Measurements from ENCODE around the gene PSMB2. TPM values are rescaled to one million over a fixed set of nuclear protein-coding genes. Genes with fewer than 3 reads are reported as not detected.

Gene PSMB2
- total and polyA plus RNA-seq, 7 experiments from 2014 or later: 20.4 to 93.5 (median 26.2) TPM

- Mint-ChIP-seq H3K4me3 (no peak overlapping the region), H3K27me3 (peaks cover 0 to under 1% (median 0%) of the 10 kb centered on the region in 5 donors), H3K36me3 (peaks cover 0 to 8% (median 3%) of the 10 kb centered on the region in 5 donors), H3K4me1 (peaks cover 20 to 35% (median 25%) of the 10 kb centered on the region in 7 donors), H3K27ac (peak overlapping the region in 2 of 9 donors; percentile 23 to 53), H3K9me3 (no peaks in the 10 kb centered on the region)
- DNase-seq: no peak
- Histone ChIP-seq H3K4me3 (ENCODE audit: low read length) (no peak overlapping the region), H3K36me3 (ENCODE audit: control insufficient read depth in 2 of 3, insufficient read depth in 3 of 3, low read length in 3 of 3) (peaks cover 0 to 24% (median 0%) of the 10 kb centered on the region in 3 experiments), H3K27me3 (ENCODE audit: control insufficient read depth in 2 of 2, insufficient read depth in 2 of 2, low read length in 2 of 2) (no peaks in the 10 kb centered on the region), H3K9me3 (ENCODE audit: control insufficient read depth in 2 of 3, low read length in 3 of 3) (no peaks in the 10 kb centered on the region), H3K27ac (ENCODE audit: low read depth, low read length) (no peak overlapping the region), H3K4me1 (ENCODE audit: control insufficient read depth in 2 of 2, insufficient read depth in 2 of 2, low read length in 2 of 2) (no peaks in the 10 kb centered on the region)
- ATAC-seq: no peak
- CTCF ChIA-PET: interaction anchor here (0.6 to 5.7 kb wide), 22 partner anchors 9 to 366 kb away, joined by 3 to 97 read pairs (median 3); partner anchors contain the start of gene C1orf216
- POLR2A ChIA-PET: interaction anchor here (0.6 to 1.5 kb wide), 5 partner anchors 9 to 152 kb away, joined by 3 to 10 read pairs (median 4); no protein-coding TSS in a partner anchor
- intact Hi-C loops (cut with micrococcal nuclease): loop anchor here (1.0 to 2.0 kb wide), 3 partner anchors 58 to 209 kb away; no protein-coding TSS in a partner anchor
These were observed 76.2 kb downstream of the PSMB2 start for GRCh38 chr1:35564884-35565741.

- ChIA-PET CTCF (interaction anchor here (0.6 to 5.7 kb wide), 19 partner anchors 8 to 365 kb away, joined by 3 to 97 read pairs (median 5); partner anchors contain the start of gene C1orf216), POLR2A (interaction anchor here (0.6 to 1.5 kb wide), 5 partner anchors 8 to 153 kb away, joined by 3 to 10 read pairs (median 4); no protein-coding TSS in a partner anchor)
- Mint-ChIP-seq H3K36me3 (peaks cover 0 to 10% (median 3%) of the 10 kb centered on the region in 5 donors), H3K9me3 (no peaks in the 10 kb centered on the region), H3K4me3 (peak overlapping the region in 1 of 10 donors; percentile 56), H3K27me3 (no peaks in the 10 kb centered on the region), H3K4me1 (peaks cover 25 to 41% (median 31%) of the 10 kb centered on the region in 7 donors), H3K27ac (peak overlapping the region in 7 of 9 donors; percentile 23 to 91 (median 60))
- H3K27ac ChIP-seq (ENCODE audit: low read depth, low read length): no peak overlapping the region
- DNase-seq (peak; percentile 58 to 82 (median 70)), ATAC-seq (peak; percentile 79)
- peaks cover 0 to 24% (median 0%) of the 10 kb centered on the region in 3 experiments for H3K36me3 ChIP-seq (ENCODE audit: control insufficient read depth in 2 of 3, insufficient read depth in 3 of 3, low read length in 3 of 3)
- H3K4me1 ChIP-seq (ENCODE audit: control insufficient read depth in 2 of 2, insufficient read depth in 2 of 2, low read length in 2 of 2): no peaks in the 10 kb centered on the region
- no peak overlapping the region for H3K4me3 ChIP-seq (ENCODE audit: low read length)
- H3K9me3 ChIP-seq (ENCODE audit: control insufficient read depth in 2 of 3, low read length in 3 of 3): no peaks in the 10 kb centered on the region
- intact Hi-C loops (cut with micrococcal nuclease): loop anchor here (1.0 to 2.0 kb wide), 3 partner anchors 57 to 210 kb away; no protein-coding TSS in a partner anchor
- no peaks in the 10 kb centered on the region for H3K27me3 ChIP-seq (ENCODE audit: control insufficient read depth in 2 of 2, insufficient read depth in 2 of 2, low read length in 2 of 2)
These were observed 77.1 kb downstream of the PSMB2 start for GRCh38 chr1:35564037-35564883.

- Histone ChIP-seq H3K4me3 (ENCODE audit: low read length) (no peak overlapping the region), H3K4me1 (ENCODE audit: control insufficient read depth in 2 of 2, insufficient read depth in 2 of 2, low read length in 2 of 2) (peaks cover 0 to 6% of the 10 kb centered on the region in 2 donors), H3K27me3 (ENCODE audit: control insufficient read depth in 2 of 2, insufficient read depth in 2 of 2, low read length in 2 of 2) (no peaks in the 10 kb centered on the region), H3K9me3 (ENCODE audit: control insufficient read depth in 2 of 3, low read length in 3 of 3) (no peaks in the 10 kb centered on the region), H3K27ac (ENCODE audit: low read depth, low read length) (no peak overlapping the region), H3K36me3 (ENCODE audit: control insufficient read depth in 2 of 3, insufficient read depth in 3 of 3, low read length in 3 of 3) (peaks cover 0 to 24% (median 0%) of the 10 kb centered on the region in 3 experiments)
- intact Hi-C loops (cut with micrococcal nuclease): no loop called here
- H3K9me3 Mint-ChIP-seq: no peaks in the 10 kb centered on the region
- ATAC-seq: no peak
- H3K27me3 Mint-ChIP-seq: no peaks in the 10 kb centered on the region
- H3K36me3 Mint-ChIP-seq: peaks cover 0 to 10% (median 3%) of the 10 kb centered on the region in 5 donors
- H3K27ac Mint-ChIP-seq: peak overlapping the region in 3 of 9 donors; percentile 25 to 52 (median 43)
- peaks cover 20 to 39% (median 34%) of the 10 kb centered on the region in 7 donors for H3K4me1 Mint-ChIP-seq
- no peak overlapping the region for H3K4me3 Mint-ChIP-seq
- DNase-seq: no peak
- ChIA-PET POLR2A (no interaction called here), CTCF (interaction anchor here (4.9 kb wide), 1 partner anchor 112 kb away, joined by 47 read pairs; no protein-coding TSS in a partner anchor)
These were observed 78.2 kb downstream of the PSMB2 start for GRCh38 chr1:35563166-35563565.

GRCh38 chr1:35561972-35562680, 79.2 kb downstream of the PSMB2 start:
- intact Hi-C loops (cut with micrococcal nuclease): no loop called here
- Histone ChIP-seq H3K9me3 (ENCODE audit: control insufficient read depth in 2 of 3, low read length in 3 of 3) (no peaks in the 10 kb centered on the region), H3K36me3 (ENCODE audit: control insufficient read depth in 2 of 3, insufficient read depth in 3 of 3, low read length in 3 of 3) (peaks cover 0 to 31% (median 0%) of the 10 kb centered on the region in 3 experiments), H3K27me3 (ENCODE audit: control insufficient read depth in 2 of 2, insufficient read depth in 2 of 2, low read length in 2 of 2) (no peaks in the 10 kb centered on the region), H3K4me1 (ENCODE audit: control insufficient read depth in 2 of 2, insufficient read depth in 2 of 2, low read length in 2 of 2) (peaks cover 0 to 8% of the 10 kb centered on the region in 2 donors), H3K27ac (ENCODE audit: low read depth, low read length) (no peak overlapping the region), H3K4me3 (ENCODE audit: low read length) (no peak overlapping the region)
- POLR2A ChIA-PET: interaction anchor here (2.0 kb wide), 1 partner anchor 111 kb away, joined by 6 read pairs; no protein-coding TSS in a partner anchor
- peak overlapping the region in 5 of 9 donors; percentile 14 to 80 (median 26) for H3K27ac Mint-ChIP-seq
- H3K27me3 Mint-ChIP-seq: no peaks in the 10 kb centered on the region
- DNase-seq (no peak), ATAC-seq (no peak)
- peaks cover 0 to 10% (median 3%) of the 10 kb centered on the region in 5 donors for H3K36me3 Mint-ChIP-seq
- peaks cover 19 to 46% (median 36%) of the 10 kb centered on the region in 7 donors for H3K4me1 Mint-ChIP-seq
- H3K4me3 Mint-ChIP-seq: peak overlapping the region in 2 of 10 donors; percentile 22 to 26
- CTCF ChIA-PET: interaction anchor here (1.1 to 4.9 kb wide), 3 partner anchors 11 to 153 kb away, joined by 5 to 47 read pairs (median 7); partner anchors contain the start of gene TFAP2E
- no peaks in the 10 kb centered on the region for H3K9me3 Mint-ChIP-seq

- H3K4me1 Mint-ChIP-seq: peaks cover 23 to 49% (median 39%) of the 10 kb centered on the region in 7 donors
- Histone ChIP-seq H3K36me3 (ENCODE audit: control insufficient read depth in 2 of 3, insufficient read depth in 3 of 3, low read length in 3 of 3) (peaks cover 0 to 28% (median 0%) of the 10 kb centered on the region in 3 experiments), H3K27me3 (ENCODE audit: control insufficient read depth in 2 of 2, insufficient read depth in 2 of 2, low read length in 2 of 2) (no peaks in the 10 kb centered on the region), H3K4me1 (ENCODE audit: control insufficient read depth in 2 of 2, insufficient read depth in 2 of 2, low read length in 2 of 2) (peaks cover 3 to 9% of the 10 kb centered on the region in 2 donors), H3K4me3 (ENCODE audit: low read length) (no peak overlapping the region), H3K9me3 (ENCODE audit: control insufficient read depth in 2 of 3, low read length in 3 of 3) (no peaks in the 10 kb centered on the region), H3K27ac (ENCODE audit: low read depth, low read length) (no peak overlapping the region)
- peaks cover 0 to 8% (median 0%) of the 10 kb centered on the region in 5 donors for H3K36me3 Mint-ChIP-seq
- ChIA-PET POLR2A (interaction anchor here (0.5 to 2.0 kb wide), 3 partner anchors 22 to 399 kb away, joined by 3 to 6 read pairs (median 3); no protein-coding TSS in a partner anchor), CTCF (interaction anchor here (1.1 to 4.9 kb wide), 3 partner anchors 11 to 154 kb away, joined by 5 to 47 read pairs (median 7); partner anchors contain the start of gene TFAP2E)
- peak overlapping the region in 7 of 9 donors; percentile 13 to 89 (median 73) for H3K27ac Mint-ChIP-seq
- H3K9me3 Mint-ChIP-seq: no peaks in the 10 kb centered on the region
- ATAC-seq (no peak), DNase-seq (peak in 1 of 9 donors; percentile 9)
- H3K27me3 Mint-ChIP-seq: no peaks in the 10 kb centered on the region
- H3K4me3 Mint-ChIP-seq: peak overlapping the region in 3 of 10 donors; percentile 5 to 22 (median 14)
- intact Hi-C loops (cut with micrococcal nuclease): no loop called here
These were observed 79.9 kb downstream of the PSMB2 start for GRCh38 chr1:35561297-35561971.
